K562 (cell line): ENCODE data around the gene RPL29. TPM values are rescaled to one million over a fixed set of nuclear protein-coding genes. Genes with fewer than 3 reads are reported as not detected.
A peak's percentile ranks its signal among the peaks of the same experiment; 100 is the strongest.

Experiments
- BRF1 ChIP-seq: IDR thresholded peaks from 3 replicates; pipeline ENCODE4 v1.6.1; 2011; ENCODE audit warnings: borderline replicate concordance, mild to moderate bottlenecking; ENCODE audit not compliant: insufficient read length; ENCODE audit errors: extremely low read depth
- C11orf30 ChIP-seq: fragments of 450-650 bp; IDR thresholded peaks from 2 replicates; pipeline ENCODE4 v1.6.1; 2016; ENCODE audit warnings: low read depth, mild to moderate bottlenecking
- CHD1 ChIP-seq: fragments of 200-600 bp; sonication (generic); IDR thresholded peaks from one replicate; pipeline ENCODE4 v1.6.1; 2012; ENCODE audit warnings: mild to moderate bottlenecking, moderate library complexity, low read length, inconsistent platforms
- CREB3L1 ChIP-seq: fragments of 450-650 bp; IDR thresholded peaks from 2 replicates; pipeline ENCODE4 v1.6.1; 2014; ENCODE audit warnings: low read depth, mild to moderate bottlenecking, moderate library complexity, borderline replicate concordance
- HES1 ChIP-seq: fragments of 450-650 bp; IDR thresholded peaks from 2 replicates; pipeline ENCODE4 v1.6.1; 2016; ENCODE audit warnings: low read depth, mild to moderate bottlenecking, moderate library complexity
- HNRNPUL1 ChIP-seq: fragments of 200-400 bp; formaldehyde crosslinking; IDR thresholded peaks from 2 replicates; pipeline ENCODE4 v1.6.1; 2017; ENCODE audit warnings: low read length
- NR2C2 ChIP-seq, 2 experiments: fragments of 200-800 bp in 1 of 2; sonication (Bioruptor generic) in 1 of 2; sonication (generic) in 1 of 2; formaldehyde crosslinking in 1 of 2; IDR thresholded peaks; 2 replicates each; pipeline versions ENCODE4 v1.6.1 to v1.8.0; 2016 to 2022; ENCODE audit warnings: mild to moderate bottlenecking in 1 of 2, missing compliant biosample characterization in 1 of 2, missing genetic modification characterization in 1 of 2, missing genetic modification reagents in 1 of 2
- POLR2AphosphoS2 ChIP-seq: IDR thresholded peaks from 2 replicates; pipeline ENCODE4 v1.6.1; 2012; ENCODE audit warnings: low read length, improper control_type of control experiment
- PTBP1 ChIP-seq: fragments of 200-400 bp; formaldehyde crosslinking; IDR thresholded peaks from 2 replicates; pipeline ENCODE4 v1.6.1; 2017; ENCODE audit warnings: low read depth, low read length
- PTTG1 ChIP-seq: fragments of 450-650 bp; IDR thresholded peaks from 2 replicates; pipeline ENCODE4 v1.6.1; 2016; ENCODE audit warnings: low read depth, mild to moderate bottlenecking, missing genetic modification characterization, missing compliant biosample characterization
- TBL1XR1 ChIP-seq, 2 experiments: IDR thresholded peaks; 2 replicates each; pipeline ENCODE4 v1.6.1; 2012; ENCODE audit warnings: improper control_type of control experiment in 2 of 2, low read length in 2 of 2, mild to moderate bottlenecking in 1 of 2
- ZNF121 ChIP-seq: sonication (generic); formaldehyde crosslinking; conservative IDR thresholded peaks from 2 replicates; pipeline ENCODE4 v1.8.0; 2022; ENCODE audit warnings: missing genetic modification reagents
- ZNF143 ChIP-seq: sonication (generic); formaldehyde crosslinking; IDR thresholded peaks from 2 replicates; pipeline ENCODE4 v1.9.0; 2022; ENCODE audit warnings: mild to moderate bottlenecking, missing genetic modification reagents
- ZNF311 ChIP-seq: fragments of 250-450 bp; sonication (Bioruptor Pico); IDR thresholded peaks from 2 replicates; pipeline ENCODE4 v1.4.0; 2020; ENCODE audit warnings: mild to moderate bottlenecking, moderate library complexity
- polyA plus RNA-seq, 8 experiments: library from polyadenylated mRNA; depleted of rRNA in 4 of 8; stranded (reverse) in 5 of 8; unstranded in 3 of 8; fragments of >200 nt; fragmentation: Nextera tagmentation in 2 of 8; fragmentation: Illumina TruSeq in 1 of 8; extraction: Ambion mirVana in 2 of 8; extraction: Trizol in 1 of 8; gene quantifications; 2 replicates each; pipeline versions ENCODE4 v1.2.1 to v1.2.3, GENCODE V29; 2011 to 2014; ENCODE audit warnings: inconsistent platforms in 1 of 8, missing spikeins in 1 of 8
- total RNA-seq, 7 experiments: library from RNA; depleted of rRNA in 6 of 7; stranded (reverse); fragments of >200 nt in 6 of 7; fragmentation: Illumina TruSeq in 2 of 7; extraction: Trizol in 2 of 7; gene quantifications; 2 replicates each; pipeline versions ENCODE4 v1.2.1 to v1.2.3, GENCODE V29; 2011 to 2021; ENCODE audit warnings: low replicate concordance in 1 of 7
- TF ChIP-seq, protein P1 (sequence below): sonication (generic); formaldehyde crosslinking; IDR thresholded peaks from 2 replicates; pipeline ENCODE4 v1.9.0; 2022; ENCODE audit warnings: mild to moderate bottlenecking, missing genetic modification reagents
- TF ChIP-seq, protein P2 (sequence below), 2 experiments: fragments of 450-650 bp in 1 of 2; sonication (generic) in 1 of 2; formaldehyde crosslinking in 1 of 2; IDR thresholded peaks; 2 replicates each; pipeline versions ENCODE4 v1.7.1 to v1.9.0; 2016 to 2022; ENCODE audit warnings: inconsistent platforms in 1 of 2, mild to moderate bottlenecking in 1 of 2, missing genetic modification reagents in 1 of 2

RPL29 gene
- total and polyA plus RNA-seq, 9 of the 15 experiments (the other 6 are each of a cell fraction or from before 2014, with no cell fraction given), result 568 to 1,475 (median 1,104) TPM

DNA sequence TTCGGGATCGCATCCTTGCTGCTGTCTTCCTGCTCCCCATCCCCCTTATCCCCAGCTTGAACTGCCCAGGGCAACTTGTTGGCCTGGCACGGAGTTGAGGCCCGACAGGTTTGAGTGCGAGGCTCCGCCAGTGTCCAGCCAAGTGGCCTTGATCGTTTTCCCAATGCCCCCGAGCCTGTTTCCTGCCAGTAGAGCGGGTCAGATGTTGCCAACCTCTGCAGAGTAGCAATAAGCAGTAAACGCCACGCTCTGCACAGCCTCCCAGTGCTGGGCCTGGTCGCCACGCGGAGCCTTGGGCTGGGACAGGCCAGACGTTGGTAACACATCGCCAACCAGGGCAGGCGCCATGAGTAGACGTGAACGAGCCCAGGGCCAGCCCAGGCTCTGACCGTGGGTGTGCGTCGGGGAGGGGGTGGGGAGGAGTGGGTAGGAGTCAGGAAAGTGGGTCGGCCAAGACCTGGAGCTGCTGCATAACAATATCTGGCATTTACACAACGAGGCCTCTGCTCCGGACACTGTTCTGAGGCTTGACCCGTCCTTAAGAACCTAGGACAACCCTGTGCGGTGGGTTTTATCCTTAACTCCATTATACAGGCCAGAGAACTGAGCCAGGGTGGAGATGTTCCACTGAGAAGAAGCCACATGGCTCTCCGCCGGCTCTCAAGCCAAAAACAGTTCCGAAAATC lies 21.3 kb downstream of the RPL29 start (continued):
- TF ChIP-seq TBL1XR1 (IDR thresholded peaks at IDR 0.05; ENCODE audit: low read length in 2 of 2) (no peak), CREB3L1 (no peak), ZNF121 (no peak), C11orf30 (no peak), BRF1 (no peak), PTBP1 (no peak), CHD1 (peak; percentile 41), POLR2AphosphoS2 (no peak), HES1 (no peak), PTTG1 (tag) (no peak), ZNF143 (CRISPR knock-in tag) (no peak), ZNF311 (0 out of 2 replicates have a peak, but pooled peaks have one; percentile 20), HNRNPUL1 (no peak), NR2C2 (CRISPR knock-in tag; IDR thresholded peaks at IDR 0.05) (no peak), NR2C2 (tag; IDR thresholded peaks at IDR 0.05) (peak; percentile 3; the same call in 1 of the 2 replicates)
- TF ChIP-seq, protein P1, sequence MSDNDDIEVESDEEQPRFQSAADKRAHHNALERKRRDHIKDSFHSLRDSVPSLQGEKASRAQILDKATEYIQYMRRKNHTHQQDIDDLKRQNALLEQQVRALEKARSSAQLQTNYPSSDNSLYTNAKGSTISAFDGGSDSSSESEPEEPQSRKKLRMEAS (CRISPR knock-in tag), result no peak
- TF ChIP-seq, protein P2, sequence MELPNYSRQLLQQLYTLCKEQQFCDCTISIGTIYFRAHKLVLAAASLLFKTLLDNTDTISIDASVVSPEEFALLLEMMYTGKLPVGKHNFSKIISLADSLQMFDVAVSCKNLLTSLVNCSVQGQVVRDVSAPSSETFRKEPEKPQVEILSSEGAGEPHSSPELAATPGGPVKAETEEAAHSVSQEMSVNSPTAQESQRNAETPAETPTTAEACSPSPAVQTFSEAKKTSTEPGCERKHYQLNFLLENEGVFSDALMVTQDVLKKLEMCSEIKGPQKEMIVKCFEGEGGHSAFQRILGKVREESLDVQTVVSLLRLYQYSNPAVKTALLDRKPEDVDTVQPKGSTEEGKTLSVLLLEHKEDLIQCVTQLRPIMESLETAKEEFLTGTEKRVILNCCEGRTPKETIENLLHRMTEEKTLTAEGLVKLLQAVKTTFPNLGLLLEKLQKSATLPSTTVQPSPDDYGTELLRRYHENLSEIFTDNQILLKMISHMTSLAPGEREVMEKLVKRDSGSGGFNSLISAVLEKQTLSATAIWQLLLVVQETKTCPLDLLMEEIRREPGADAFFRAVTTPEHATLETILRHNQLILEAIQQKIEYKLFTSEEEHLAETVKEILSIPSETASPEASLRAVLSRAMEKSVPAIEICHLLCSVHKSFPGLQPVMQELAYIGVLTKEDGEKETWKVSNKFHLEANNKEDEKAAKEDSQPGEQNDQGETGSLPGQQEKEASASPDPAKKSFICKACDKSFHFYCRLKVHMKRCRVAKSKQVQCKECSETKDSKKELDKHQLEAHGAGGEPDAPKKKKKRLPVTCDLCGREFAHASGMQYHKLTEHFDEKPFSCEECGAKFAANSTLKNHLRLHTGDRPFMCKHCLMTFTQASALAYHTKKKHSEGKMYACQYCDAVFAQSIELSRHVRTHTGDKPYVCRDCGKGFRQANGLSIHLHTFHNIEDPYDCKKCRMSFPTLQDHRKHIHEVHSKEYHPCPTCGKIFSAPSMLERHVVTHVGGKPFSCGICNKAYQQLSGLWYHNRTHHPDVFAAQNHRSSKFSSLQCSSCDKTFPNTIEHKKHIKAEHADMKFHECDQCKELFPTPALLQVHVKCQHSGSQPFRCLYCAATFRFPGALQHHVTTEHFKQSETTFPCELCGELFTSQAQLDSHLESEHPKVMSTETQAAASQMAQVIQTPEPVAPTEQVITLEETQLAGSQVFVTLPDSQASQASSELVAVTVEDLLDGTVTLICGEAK (IDR thresholded peaks at IDR 0.05), result peak; percentile 49; the same call in 1 of the 2 replicates
- TF ChIP-seq, protein P2 (CRISPR knock-in tag; IDR thresholded peaks at IDR 0.05), result no peak
